Right cardiac atrium (tissue), 5 donors: ENCODE data around the gene PHC1. TPM values are rescaled to one million over a fixed set of nuclear protein-coding genes. Genes with fewer than 3 reads are reported as not detected.

Source experiments
- ATAC-seq, 2 donors: fragments of 200-7000 bp; cut with Tn5 transposase; one replicate each; pipeline versions ENCODE4 v1.8.0 to v1.9.1; 2020; ENCODE audit warnings: moderate library complexity in 2 of 2, mild to moderate bottlenecking in 1 of 2
- DNase-seq, 3 donors: peaks; one replicate each; pipeline ENCODE4 v3.0.0-alpha.2; 2020
- H3K27ac ChIP-seq: one replicate; pipeline ENCODE4 v1.5.1; 2013; ENCODE audit warnings: mild to moderate bottlenecking, low read length, control low read depth, moderate library complexity
- H3K27me3 ChIP-seq: one replicate; pipeline ENCODE4 v1.6.1; 2013; ENCODE audit not compliant: control insufficient read depth, insufficient read depth
- H3K4me1 ChIP-seq: one replicate; pipeline ENCODE4 v1.6.1; 2013; ENCODE audit warnings: low read length; ENCODE audit not compliant: control insufficient read depth, insufficient read depth
- H3K4me3 ChIP-seq: one replicate; pipeline ENCODE4 v1.5.1; 2013; ENCODE audit warnings: low read length, control low read depth
- H3K9me3 ChIP-seq: one replicate; pipeline ENCODE4 v1.6.1; 2013; ENCODE audit warnings: low read length; ENCODE audit not compliant: control insufficient read depth
- whole genome bisulfite sequencing: extraction: QIAGEN DNeasy Blood & Tissue Kit; methylation state at CpG from one replicate; pipeline ENCODE4 v1.1.7; 2013; 5-methylcytosine and 5-hydroxymethylcytosine counted together
- intact Hi-C, 4 donors: fragments of 100-400 bp; cut with DNase I; formaldehyde crosslinking; loops; one replicate each; pipeline versions ENCODE4 v1.11.0 to v1.14.0; 2022 to 2023
- polyA plus RNA-seq: library from polyadenylated mRNA; stranded (reverse); fragments of 200-250 nt; gene quantifications from one replicate; pipeline ENCODE4 v1.2.3, GENCODE V29; 2013
- total RNA-seq, 4 donors: library from RNA; stranded (reverse); fragmentation: NEBNext Ultra II Directional; extraction: Animal tissue kit (Norgen Biotek cat#: 25700); gene quantifications; one replicate each; pipeline ENCODE4 v1.2.1, GENCODE V29; 2021
- donor health status: healthy with polysubstance abuse.
- donor health status: DM: no; HTN: yes; CAD: no.
- donor health status: DM: no; HTN: no; CAD: no.
- donor health status: DM: no; HTN: yes; CAD: no; lungs with severe emphysema.
- donor health status: DM: yes; HTN: yes; CAD: no.

The PHC1 gene
- total and polyA plus RNA-seq, 5 donors: 13.3 to 34.9 (median 25.8) TPM

DNA sequence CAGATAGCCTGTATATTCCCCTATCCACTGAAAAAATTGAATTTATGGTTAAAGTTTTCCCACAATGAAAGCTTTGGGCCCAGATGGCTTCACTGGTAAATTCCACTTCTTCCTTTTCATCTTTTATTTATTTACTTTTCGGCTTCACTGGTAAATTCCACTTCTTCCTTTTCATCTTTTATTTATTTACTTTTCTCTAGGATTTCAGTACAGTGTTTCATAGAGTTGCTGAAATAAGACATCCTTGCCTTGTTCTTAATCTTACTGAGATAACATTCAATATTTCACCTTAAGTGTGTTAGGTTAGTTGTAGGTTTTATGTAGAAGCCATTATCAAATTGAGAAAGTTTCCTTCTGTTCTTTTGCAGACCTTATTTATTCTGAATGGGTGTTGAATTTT lies 56.1 kb downstream of the PHC1 start:
- intact Hi-C loops: loop anchor here in 1 of 4 donors (10.0 kb wide), 1 partner anchor 54 kb away; no protein-coding TSS in a partner anchor
- 77% methylated on average over 1 of the region's 1 CpG for WGBS
- no peaks in the 10 kb centered on the region for H3K4me1 ChIP-seq
- H3K4me3 ChIP-seq: no peak overlapping the region
- no peak overlapping the region for H3K27ac ChIP-seq
- no peak for ATAC-seq
- H3K9me3 ChIP-seq: peaks cover 4% of the 10 kb centered on the region
- DNase-seq: no peak
- no peaks in the 10 kb centered on the region for H3K27me3 ChIP-seq

- H3K4me3 ChIP-seq: no peak overlapping the region
- no peak overlapping the region for H3K27ac ChIP-seq
- H3K27me3 ChIP-seq: no peaks in the 10 kb centered on the region
- peaks cover 2% of the 10 kb centered on the region for H3K9me3 ChIP-seq
- no peak for DNase-seq
- intact Hi-C loops: no loop called here
- WGBS: 90% methylated on average over 3 of the region's 3 CpGs
- no peak for ATAC-seq
- no peaks in the 10 kb centered on the region for H3K4me1 ChIP-seq
These were observed 65.8 kb downstream of the PHC1 start for GRCh38 chr12:8980137-8980536.

- intact Hi-C loops: no loop called here
- H3K4me3 ChIP-seq: no peak overlapping the region
- ATAC-seq (no peak), DNase-seq (no peak)
- no peak overlapping the region for H3K27ac ChIP-seq
- peaks cover 2% of the 10 kb centered on the region for H3K9me3 ChIP-seq
- H3K4me1 ChIP-seq: no peaks in the 10 kb centered on the region
- 68% methylated on average over 1 of the region's 1 CpG for WGBS
- H3K27me3 ChIP-seq: no peaks in the 10 kb centered on the region
These were observed 71.0 kb downstream of the PHC1 start for GRCh38 chr12:8985213-8985754.

DNA sequence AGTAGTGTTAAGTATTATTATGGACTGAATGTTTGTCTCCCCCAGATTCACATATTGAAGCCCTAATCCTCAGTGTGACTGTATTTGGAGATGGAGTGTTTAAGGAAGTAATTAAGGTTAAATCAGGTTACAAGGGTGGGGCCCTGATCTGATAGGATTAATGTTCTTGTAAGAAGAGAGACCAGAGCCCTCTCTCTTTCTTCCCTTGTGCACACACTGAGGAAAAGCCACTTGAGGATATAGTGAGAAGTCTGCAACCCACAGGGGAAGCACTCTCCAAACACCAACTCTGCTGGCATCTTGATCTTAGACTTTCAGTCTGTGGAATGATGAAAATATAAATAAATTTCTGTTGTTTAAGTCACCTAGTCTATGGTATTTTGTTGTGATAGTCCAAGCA lies 72.9 kb downstream of the PHC1 start:
- no peak overlapping the region for H3K27ac ChIP-seq
- no peak for DNase-seq

GRCh38 chr12:8987685-8988084 lies 73.4 kb downstream of the PHC1 start:
- WGBS: 55% methylated on average over 1 of the region's 1 CpG
- intact Hi-C loops: no loop called here
- no peaks in the 10 kb centered on the region for H3K27me3 ChIP-seq
- no peaks in the 10 kb centered on the region for H3K9me3 ChIP-seq
- no peaks in the 10 kb centered on the region for H3K4me1 ChIP-seq
- ATAC-seq (no peak), DNase-seq (no peak)
- no peak overlapping the region for H3K4me3 ChIP-seq
- H3K27ac ChIP-seq: no peak overlapping the region

More for the DNA sequence above, 72.9 kb downstream of the PHC1 start:
- no peaks in the 10 kb centered on the region for H3K27me3 ChIP-seq
- H3K9me3 ChIP-seq: no peaks in the 10 kb centered on the region
- intact Hi-C loops: no loop called here
- no peak for ATAC-seq
- H3K4me1 ChIP-seq: no peaks in the 10 kb centered on the region
- H3K4me3 ChIP-seq: no peak overlapping the region

GRCh38 chr12:8989413-8989812 lies 75.1 kb downstream of the PHC1 start, which contains the start of gene KLRG1:
Gene KLRG1, plus strand, starts transcription at chr12:8989546. Its CDS starts 90 bp downstream, at chr12:8989636.
- WGBS: 71% methylated on average over 2 of the region's 2 CpGs
- no peaks in the 10 kb centered on the region for H3K9me3 ChIP-seq
- H3K27ac ChIP-seq: no peak within 1 kb of the TSS
- no peaks in the 10 kb centered on the region for H3K4me1 ChIP-seq
- H3K27me3 ChIP-seq: no peaks in the 10 kb centered on the region
- peak within 1 kb of the TSS; percentile 42 for H3K4me3 ChIP-seq
- intact Hi-C loops: no loop called here
- ATAC-seq: no peak
- DNase-seq: no peak

Other genes starting within 250 kb of the PHC1 start
- gene RIMKLB, start 216.5 kb upstream of the PHC1 start, total RNA-seq: 10 to 100 TPM; 11.3 to 17.6 (median 15.3) TPM
- 12.0 TPM for gene RIMKLB, start 216.5 kb upstream of the PHC1 start, polyA plus RNA-seq
- gene A2ML1, start 91.9 kb upstream of the PHC1 start, total RNA-seq: 1 to 10 TPM in 1 of 4 donors, under 1 TPM in 3; 0.25 to 1.1 (median 0.81) TPM
- gene A2ML1, start 91.9 kb upstream of the PHC1 start, polyA plus RNA-seq: 0.38 TPM
- gene M6PR, start 35.1 kb downstream of the PHC1 start, total RNA-seq: 100 to 1,000 TPM in 3 of 4 donors, 10 to 100 TPM in 1; 97.1 to 109 (median 106) TPM
- gene M6PR, start 35.1 kb downstream of the PHC1 start, polyA plus RNA-seq: 55.8 TPM
- gene KLRG1, start 75.0 kb downstream of the PHC1 start, total RNA-seq: 1 to 10 TPM; 5.2 to 8.0 (median 6.5) TPM
- gene KLRG1, start 75.0 kb downstream of the PHC1 start, polyA plus RNA-seq: 5.7 TPM
- 100 to 1,000 TPM; 422 to 604 (median 514) TPM for gene A2M, start 201.4 kb downstream of the PHC1 start, total RNA-seq
- 165 TPM for gene A2M, start 201.4 kb downstream of the PHC1 start, polyA plus RNA-seq